Spleen (tissue), 7 donors: Measurements from ENCODE around the gene CHST5.

Experiments
- CTCF ChIP-seq, 11 experiments: fragments of 200-600 bp in 7 of 11; fragments of 450-650 bp in 4 of 11; sonication (generic) in 4 of 11; IDR thresholded peaks in 8 of 11; conservative IDR thresholded peaks in 3 of 11; 1 replicate in 7 of 11; 2 replicates in 4 of 11; pipeline versions ENCODE4 v1.4.0 to v1.8.0; 2016 to 2021; ENCODE audit warnings: antibody characterized with exemption in 11 of 11, inconsistent platforms in 4 of 11, mild to moderate bottlenecking in 1 of 11
- POLR2A ChIP-seq, 3 donors: fragments of 450-650 bp; IDR thresholded peaks; one replicate each; pipeline ENCODE4 v1.5.1; 2017; ENCODE audit warnings: antibody characterized with exemption in 3 of 3, mild to moderate bottlenecking in 1 of 3
- POLR2AphosphoS5 ChIP-seq, 3 donors: sonication (generic); formaldehyde crosslinking; IDR thresholded peaks; one replicate each; pipeline ENCODE4 v1.5.1; 2017; ENCODE audit warnings: antibody characterized with exemption in 3 of 3
- donor health status: DM: no; HTN: no; CAD: no; lungs with moderate emphysema.
- donor health status: DM: no; HTN: no; CAD: no.
- donor health status: DM: no; HTN: no; CAD: no.

GRCh38 chr16:75486014-75486675 lies 49.8 kb downstream of the CHST5 start:
- TF ChIP-seq CTCF (IDR thresholded peaks at IDR 0.05 in 8 of 11, conservative IDR thresholded peaks at IDR 0.05 in 3 of 11) (no peak), POLR2A (IDR thresholded peaks at IDR 0.05) (no peak), POLR2AphosphoS5 (IDR thresholded peaks at IDR 0.05) (no peak)
